RWPE1 (cell line): Measurements from ENCODE around the gene C16orf46.

ENCODE experiments used
- CTCF ChIA-PET: fragments of 350-600 bp; sonication (Branson Sonifier 250); formaldehyde crosslinking; extraction: SDS; loops from one replicate; lab custom pipeline; 2021; lab: Yijun Ruan, JAX
- POLR2A ChIA-PET: fragments of 400-600 bp; formaldehyde crosslinking; extraction: SDS; loops from one replicate; lab custom pipeline; 2020; ENCODE audit warnings: antibody characterized with exemption; ENCODE audit not compliant: low non-redundant PET; lab: Yijun Ruan, JAX
- DNase-seq: peaks from one replicate; pipeline ENCODE4 v3.0.0; 2012; ENCODE audit warnings: low spot score
- H3K27ac ChIP-seq: fragments of 450-650 bp; 2 replicates; pipeline ENCODE4 v1.5.1; 2017
- CTCF ChIP-seq: fragments of 450-650 bp; conservative IDR thresholded peaks from 2 replicates; pipeline ENCODE4 v1.5.1; 2017; ENCODE audit warnings: low read depth, mild to moderate bottlenecking

C16orf46 gene

GRCh38 chr16:81096715-81097208 lies 19.7 kb upstream of the C16orf46 start:
- H3K27ac ChIP-seq = peak overlapping the region; percentile 81
- POLR2A ChIA-PET = no interaction called here
- DNase-seq = no peak
- CTCF ChIA-PET = no interaction called here
- no peak for TF ChIP-seq CTCF

GRCh38 chr16:81095953-81096714 lies 19.1 kb upstream of the C16orf46 start, which contains the start of gene GCSH:
Gene GCSH (minus strand): TSS chr16:81096395. CDS start chr16:81096278, 117 bp downstream.
- no peak for TF ChIP-seq CTCF
- H3K27ac ChIP-seq = peak within 1 kb of the TSS; percentile 81
- ChIA-PET CTCF (no interaction called here), POLR2A (no interaction called here)
- DNase-seq = peak; percentile 97

GRCh38 chr16:81095653-81095952 lies 18.6 kb upstream of the C16orf46 start:
- TF ChIP-seq CTCF = no peak
- H3K27ac ChIP-seq = peak overlapping the region; percentile 81
- no peak for DNase-seq
- POLR2A ChIA-PET = no interaction called here
- CTCF ChIA-PET = no interaction called here

GRCh38 chr16:81094771-81095251 lies 17.8 kb upstream of the C16orf46 start:
- no peak for DNase-seq
- H3K27ac ChIP-seq = peak overlapping the region; percentile 81
- ChIA-PET CTCF (interaction anchor here (0.6 kb wide), 1 partner anchor 166 kb away, joined by 3 read pairs; no protein-coding TSS in a partner anchor), POLR2A (no interaction called here)
- no peak for TF ChIP-seq CTCF

DNA sequence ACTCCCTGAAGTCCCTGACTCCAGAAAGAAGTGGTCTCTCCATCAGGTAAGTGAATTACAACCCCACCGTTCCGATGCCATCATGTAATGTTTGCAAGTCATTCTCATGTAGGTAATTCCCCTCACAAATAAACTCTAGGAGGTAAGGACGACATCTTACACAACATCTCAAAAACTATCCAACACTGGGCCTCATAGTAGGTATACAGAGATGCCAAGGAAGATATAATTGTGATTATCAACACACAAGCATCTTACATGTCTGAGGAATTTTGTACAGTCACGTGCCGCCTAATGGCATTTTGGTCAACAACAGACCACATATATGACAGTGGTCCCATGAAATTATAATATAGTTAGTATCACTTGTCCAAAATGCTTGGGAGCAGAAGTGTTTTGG lies 11.8 kb upstream of the C16orf46 start:
- no peak for DNase-seq
- no peak for TF ChIP-seq CTCF
- ChIA-PET CTCF (no interaction called here), POLR2A (no interaction called here)
- no peak overlapping the region for H3K27ac ChIP-seq

DNA sequence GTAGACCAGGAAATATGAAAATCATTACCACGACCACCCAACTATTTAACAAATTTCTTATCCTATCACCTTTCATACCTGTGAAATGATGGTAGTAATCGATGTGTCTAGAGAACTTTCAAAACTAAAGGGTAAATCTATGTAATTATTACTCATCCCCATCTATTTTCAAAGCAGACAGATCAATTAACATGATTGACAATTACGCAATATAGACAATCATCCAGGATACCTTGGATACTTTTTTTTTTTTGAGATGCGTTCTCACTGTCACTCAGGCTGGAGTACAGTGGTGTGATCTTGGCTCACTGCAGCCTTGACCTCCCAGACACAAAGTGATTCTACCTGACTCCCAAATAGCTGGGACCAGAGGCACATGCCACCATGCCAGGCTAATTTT lies 4.0 kb upstream of the C16orf46 start:
- no peak overlapping the region for H3K27ac ChIP-seq
- no peak for TF ChIP-seq CTCF
- POLR2A ChIA-PET = no interaction called here
- CTCF ChIA-PET = interaction anchor here (0.7 to 1.0 kb wide), 2 partner anchors 46 to 107 kb away, joined by 3 read pairs; no protein-coding TSS in a partner anchor
- DNase-seq = no peak
